HG03520 (cell line): ENCODE results near the gene HADH.
"Not testable (repeated sequence)": the region's sequence is repeated elsewhere in the genome, so short reads cannot be mapped to it uniquely, and the experiment has no call there.

Experiments
- ATAC-seq: cut with Tn5 transposase; IDR thresholded peaks from one replicate; pipeline ENCODE4 v1.9.1; 2021; ENCODE audit warnings: mild to moderate bottlenecking, moderate library complexity; ENCODE audit not compliant: unreplicated experiment

The HADH gene

GRCh38 chr4:107989537-107990386, at the start of gene HADH:
HADH (plus strand) TSS chr4:107989889; CDS start chr4:107989933, 44 bp downstream.
- peak; percentile 97 for ATAC-seq

GRCh38 chr4:107945809-107946208, 43.9 kb upstream of the HADH start:
- no peak for ATAC-seq

GRCh38 chr4:107950746-107951540, 38.7 kb upstream of the HADH start:
- no peak for ATAC-seq

GRCh38 chr4:107951551-107951950, 38.1 kb upstream of the HADH start:
- ATAC-seq, result no peak

- no peak for ATAC-seq
These were observed 33.7 kb upstream of the HADH start for GRCh38 chr4:107956011-107956410.

GRCh38 chr4:107966903-107967302, 22.8 kb upstream of the HADH start:
- no peak for ATAC-seq

- ATAC-seq, result not testable (repeated sequence)
These were observed 22.2 kb upstream of the HADH start for GRCh38 chr4:107967519-107967918.

- not testable (repeated sequence) for ATAC-seq
These were observed 21.8 kb upstream of the HADH start for GRCh38 chr4:107967921-107968320.

- ATAC-seq, result no peak
These were observed 19.5 kb upstream of the HADH start for GRCh38 chr4:107970063-107970798.

GRCh38 chr4:107972605-107973004, 17.1 kb upstream of the HADH start:
- ATAC-seq, result no peak

- no peak for ATAC-seq
These were observed 15.2 kb upstream of the HADH start for GRCh38 chr4:107974523-107974922.

- no peak for ATAC-seq
These were observed 12.2 kb upstream of the HADH start for GRCh38 chr4:107977482-107977881.

- ATAC-seq, result no peak
These were observed 11.6 kb upstream of the HADH start for GRCh38 chr4:107977966-107978705.

GRCh38 chr4:107978716-107979451, 10.8 kb upstream of the HADH start:
- no peak for ATAC-seq

- ATAC-seq, result no peak
These were observed 1.6 kb upstream of the HADH start for GRCh38 chr4:107987916-107988762.

GRCh38 chr4:107988763-107989035, 990 bp upstream of the HADH start:
- ATAC-seq, result no peak

GRCh38 chr4:107989162-107989536, 540 bp upstream of the HADH start:
- peak; percentile 15 for ATAC-seq

- no peak for ATAC-seq
These were observed 2.4 kb downstream of the HADH start for GRCh38 chr4:107991945-107992630.

- peak; percentile 17 for ATAC-seq
These were observed 4.3 kb downstream of the HADH start for GRCh38 chr4:107993969-107994368.
